ENCODE data around the gene GDF2.

The GDF2 gene

DNA sequence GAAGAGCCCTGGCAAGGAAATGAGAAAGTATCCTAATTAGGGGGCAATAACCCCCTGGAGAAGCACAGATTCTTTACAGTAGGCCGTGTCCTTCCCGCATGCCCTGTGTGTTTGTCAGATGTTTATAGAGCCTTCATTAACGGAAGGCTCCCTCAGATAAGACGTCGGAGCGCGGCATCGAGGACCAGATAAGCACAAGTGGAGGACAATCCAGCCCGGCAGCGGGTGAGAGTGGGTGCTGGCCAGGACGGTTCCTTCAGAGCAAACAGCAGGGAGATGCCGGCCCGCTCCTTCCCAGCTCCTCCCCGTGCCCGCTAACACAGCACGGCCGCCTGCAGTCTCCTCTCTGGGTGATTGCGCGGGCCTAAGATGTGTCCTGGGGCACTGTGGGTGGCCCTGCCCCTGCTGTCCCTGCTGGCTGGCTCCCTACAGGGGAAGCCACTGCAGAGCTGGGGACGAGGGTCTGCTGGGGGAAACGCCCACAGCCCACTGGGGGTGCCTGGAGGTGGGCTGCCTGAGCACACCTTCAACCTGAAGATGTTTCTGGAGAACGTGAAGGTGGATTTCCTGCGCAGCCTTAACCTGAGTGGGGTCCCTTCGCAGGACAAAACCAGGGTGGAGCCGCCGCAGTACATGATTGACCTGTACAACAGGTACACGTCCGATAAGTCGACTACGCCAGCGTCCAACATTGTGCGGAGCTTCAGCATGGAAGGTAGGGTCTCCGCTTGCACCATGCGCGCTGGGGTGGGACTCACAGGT is at the start of gene GDF2:
TSS of gene GDF2 (plus strand) at position 155 of the 762 bp plus-strand sequence. CDS start at position 370, 215 bp downstream.
- DNase-seq, result no peak

DNA sequence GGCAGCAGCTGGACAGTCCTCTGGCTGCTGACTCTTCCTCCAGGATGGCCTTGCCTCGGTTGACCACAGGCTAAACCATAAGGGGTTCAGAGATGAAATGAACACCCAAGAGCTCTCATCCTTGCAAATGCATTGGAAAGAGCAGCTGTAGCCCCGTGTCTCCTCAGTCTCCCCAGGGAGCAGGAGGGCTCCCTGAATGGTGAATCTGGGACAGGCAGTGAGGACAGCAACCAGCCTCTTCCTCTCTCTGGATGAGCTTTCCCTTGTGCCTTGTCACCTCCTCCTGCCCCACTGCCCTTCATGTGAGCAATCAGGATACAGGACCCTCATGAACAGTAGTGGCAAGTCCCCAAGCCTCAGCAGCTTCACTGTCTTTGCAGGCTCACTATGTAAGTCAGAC is 46.2 kb upstream of the GDF2 start:
- no peak for DNase-seq

DNA sequence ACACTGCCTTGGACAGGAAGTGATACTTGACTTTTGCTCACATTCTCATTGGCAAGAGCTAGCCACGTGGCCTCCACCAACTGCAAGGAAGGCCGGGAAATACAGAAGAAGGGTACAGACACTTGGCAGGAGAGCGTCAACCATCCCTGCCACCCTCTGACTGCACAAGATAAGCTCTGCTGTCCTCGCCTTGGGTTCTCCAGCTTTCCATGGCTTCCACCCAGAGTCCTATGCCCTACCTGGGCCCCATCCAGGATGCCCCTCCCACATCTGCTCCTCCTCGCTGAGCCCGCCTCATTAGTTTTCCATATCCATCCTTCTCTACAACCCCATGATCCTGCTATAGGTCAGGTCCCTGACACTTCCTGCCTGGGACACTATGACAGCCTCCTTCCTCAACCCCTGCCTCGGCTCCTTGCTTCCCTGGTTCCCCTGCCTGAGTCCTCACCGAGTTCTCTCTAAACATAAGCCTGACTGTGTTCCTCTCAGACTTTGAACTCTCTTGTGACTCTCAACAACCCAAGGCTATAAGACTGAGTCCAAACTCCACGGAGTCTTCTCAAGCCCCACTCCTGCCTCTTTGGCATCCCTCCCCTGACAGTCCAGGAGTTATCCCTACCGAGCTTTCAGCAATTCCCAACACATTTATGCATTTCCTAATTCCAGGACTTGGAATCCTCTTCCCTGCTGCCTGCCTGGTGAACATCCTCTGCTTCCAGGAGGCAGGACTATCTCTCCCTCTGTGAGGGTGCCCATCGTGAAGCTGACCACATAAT is 45.5 kb upstream of the GDF2 start:
- no peak for DNase-seq

- no peak for DNase-seq
Measured at GRCh38 chr10:47277352-47278151, 44.7 kb upstream of the GDF2 start.

- DNase-seq, result no peak
Measured at GRCh38 chr10:47278152-47278473, 44.1 kb upstream of the GDF2 start.

- DNase-seq, result no peak
Measured at GRCh38 chr10:47278720-47279119, 43.5 kb upstream of the GDF2 start.

DNA sequence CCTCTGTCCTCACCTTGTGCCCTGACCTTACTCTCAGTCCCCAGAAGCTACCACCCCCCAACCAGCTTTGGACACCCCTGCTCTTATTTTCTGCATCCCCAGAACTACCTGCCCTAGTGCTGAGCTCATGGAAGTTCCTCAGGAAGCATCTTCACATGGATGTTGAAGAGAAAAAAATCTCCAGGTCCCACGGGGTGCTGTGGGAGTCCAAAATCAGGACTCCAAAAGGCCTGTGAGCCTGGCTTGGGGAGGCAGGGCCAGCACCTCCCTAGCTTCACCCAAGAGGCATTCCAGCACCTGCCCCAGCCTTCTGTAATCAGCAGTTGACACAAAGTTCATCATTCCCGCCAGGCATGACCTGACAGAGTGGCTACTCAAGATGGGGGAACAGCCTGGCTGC is 43.0 kb upstream of the GDF2 start:
- DNase-seq, result no peak

GRCh38 chr10:47282005-47282656 is 40.1 kb upstream of the GDF2 start:
- no peak for DNase-seq

- DNase-seq, result no peak
Measured at GRCh38 chr10:47282657-47283018, 39.6 kb upstream of the GDF2 start.

- DNase-seq, result no peak
Measured at GRCh38 chr10:47283101-47283630, 39.1 kb upstream of the GDF2 start.

DNA sequence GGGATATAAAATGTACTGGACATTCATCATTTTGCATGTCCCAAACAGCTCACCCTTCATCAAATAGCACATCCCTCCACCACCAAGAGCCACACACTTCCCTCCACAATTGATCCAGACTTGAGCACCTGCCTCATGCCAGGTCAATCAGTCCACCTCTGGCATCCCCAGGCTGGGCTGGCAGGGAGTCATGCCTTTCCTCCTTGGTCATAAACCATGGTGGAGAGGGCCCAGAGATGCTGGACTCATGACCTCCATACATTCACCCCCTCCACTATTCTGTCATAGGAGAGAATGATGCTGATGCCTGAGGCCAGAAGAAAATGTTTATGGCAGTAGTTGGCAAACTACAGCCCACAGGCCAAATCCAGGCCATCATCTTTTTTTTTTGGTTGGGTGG is 38.4 kb upstream of the GDF2 start:
- DNase-seq, result no peak

GRCh38 chr10:47285381-47286115 is 36.7 kb upstream of the GDF2 start:
- no peak for DNase-seq

DNA sequence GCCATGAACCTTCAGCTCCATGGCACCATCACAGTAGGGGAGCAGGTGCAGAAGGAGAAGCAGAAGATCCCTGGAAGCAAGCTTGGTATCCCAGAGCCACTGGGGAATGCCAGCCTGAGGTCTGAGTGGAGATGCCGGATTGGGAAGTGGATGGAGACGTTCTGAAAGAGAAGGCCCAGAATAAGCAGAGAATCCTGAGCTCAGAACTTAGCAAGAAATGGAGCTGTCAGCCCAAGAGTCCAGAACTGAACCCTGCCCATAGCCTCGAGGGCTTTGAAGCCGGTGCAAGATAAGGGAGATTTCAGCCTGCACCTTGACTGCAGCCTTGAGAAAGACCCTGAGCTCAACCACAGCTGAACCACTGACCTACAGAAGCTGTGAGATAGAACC is 36.1 kb upstream of the GDF2 start:
- DNase-seq, result no peak

- no peak for DNase-seq
Measured at GRCh38 chr10:47286591-47287315, 35.5 kb upstream of the GDF2 start.

DNA sequence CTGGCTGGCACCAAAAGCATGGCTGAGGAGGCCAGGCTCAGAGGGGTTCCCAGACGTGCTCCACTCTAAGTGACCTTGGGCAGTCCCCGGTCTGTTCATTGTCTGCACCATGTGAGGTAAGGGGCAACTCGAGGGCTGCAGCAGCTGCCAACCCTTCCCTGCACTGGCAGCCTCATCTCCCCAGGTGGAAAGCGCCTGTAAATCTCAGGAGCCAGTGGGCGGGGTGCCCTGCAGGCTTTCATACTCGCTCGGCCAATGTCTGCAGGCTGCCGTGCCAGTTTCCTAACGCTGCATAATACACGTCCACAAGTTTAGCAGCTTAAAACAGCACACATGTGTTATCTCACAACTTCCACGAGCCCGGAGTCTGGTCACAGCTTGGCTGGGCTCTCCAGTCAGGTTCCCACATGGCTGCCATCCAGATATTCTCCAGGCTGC is 34.9 kb upstream of the GDF2 start:
- DNase-seq, result no peak

DNA sequence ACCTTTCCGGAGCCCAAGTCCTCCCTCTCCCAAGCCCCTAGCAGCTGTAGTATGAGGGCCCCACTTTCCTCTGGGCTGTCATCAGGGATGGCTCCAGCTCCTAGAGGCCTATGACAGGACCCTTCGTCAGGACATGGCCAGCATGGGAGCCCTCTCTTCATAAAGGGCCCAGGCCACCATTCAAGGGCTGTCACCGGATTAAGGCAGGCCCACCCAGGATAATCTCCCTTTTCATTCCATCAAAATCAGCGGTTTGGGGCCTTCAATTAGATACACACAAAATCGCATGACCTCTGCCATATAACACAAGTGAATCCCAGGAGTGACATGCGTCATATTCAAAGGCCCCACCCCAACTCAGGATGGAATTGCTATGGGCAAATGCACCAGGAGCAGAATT is 34.4 kb upstream of the GDF2 start:
- DNase-seq, result no peak

DNA sequence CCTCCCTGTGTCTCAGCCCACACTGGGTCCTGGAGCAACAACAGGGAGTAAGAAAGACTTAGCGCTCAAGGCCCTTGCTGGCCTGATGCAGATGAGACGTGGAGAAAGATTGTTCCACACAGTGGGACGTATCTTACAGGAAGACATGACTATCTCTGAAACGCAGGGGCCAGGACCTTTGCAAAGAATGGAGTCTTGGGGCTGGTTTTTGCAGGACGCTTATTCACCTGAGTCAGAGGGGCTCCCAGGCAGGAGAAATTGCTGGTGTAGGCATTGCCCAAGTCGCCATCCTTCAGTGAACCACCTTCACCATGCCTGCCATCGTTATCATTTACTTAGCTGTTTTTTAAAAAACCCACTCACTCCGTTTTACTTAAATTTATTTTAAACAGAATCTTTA is 34.0 kb upstream of the GDF2 start:
- DNase-seq, result no peak

DNA sequence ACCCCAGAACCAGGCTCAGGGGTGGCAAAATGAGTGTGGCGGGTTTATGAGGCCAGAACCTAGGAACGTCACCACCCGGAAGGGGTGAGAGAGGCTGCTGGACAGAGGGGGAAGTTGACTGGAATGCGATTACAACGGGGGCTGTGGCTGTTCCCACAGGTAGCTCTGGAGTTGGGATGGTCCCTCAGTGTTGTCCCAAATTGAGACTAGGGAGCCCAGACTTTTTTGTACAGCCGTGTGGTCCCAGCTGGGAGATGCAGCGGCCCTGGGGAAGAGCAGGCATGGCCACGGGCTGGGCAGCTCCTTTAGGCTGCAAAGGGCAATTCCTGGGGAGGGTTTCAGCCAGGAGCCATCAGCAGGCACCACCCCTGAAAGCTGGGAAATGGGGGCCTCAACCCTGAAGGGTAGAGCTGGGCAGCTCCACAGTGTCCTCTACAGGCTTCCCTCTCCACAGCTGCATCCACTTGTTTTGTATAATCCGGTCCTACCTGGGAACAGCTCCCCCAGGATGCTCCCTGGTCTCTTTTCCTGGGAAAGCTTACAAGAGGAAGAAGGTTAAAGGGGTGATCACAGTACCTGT is 33.2 kb upstream of the GDF2 start:
- DNase-seq, result no peak

DNA sequence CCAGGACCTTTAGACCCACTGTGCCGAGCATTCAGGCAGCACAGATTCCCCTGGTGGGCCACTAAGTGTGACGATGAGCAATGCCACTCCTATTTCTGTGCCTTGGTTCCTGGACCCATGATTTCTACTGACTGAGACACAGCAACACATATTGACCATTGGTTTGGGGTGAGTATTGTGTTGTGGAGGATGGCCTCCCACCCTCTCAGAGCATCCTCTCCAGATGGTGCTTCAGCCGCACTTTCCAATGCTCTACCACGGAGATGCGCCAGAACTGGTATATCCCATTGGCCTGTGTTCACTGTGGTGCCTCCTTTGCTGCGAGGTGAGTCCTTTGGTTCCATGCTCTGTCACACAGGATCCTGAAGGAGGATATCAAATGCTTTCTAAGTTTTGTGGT is 32.3 kb upstream of the GDF2 start:
- no peak for DNase-seq

GRCh38 chr10:47290338-47290737 is 31.9 kb upstream of the GDF2 start:
- DNase-seq, result no peak

DNA sequence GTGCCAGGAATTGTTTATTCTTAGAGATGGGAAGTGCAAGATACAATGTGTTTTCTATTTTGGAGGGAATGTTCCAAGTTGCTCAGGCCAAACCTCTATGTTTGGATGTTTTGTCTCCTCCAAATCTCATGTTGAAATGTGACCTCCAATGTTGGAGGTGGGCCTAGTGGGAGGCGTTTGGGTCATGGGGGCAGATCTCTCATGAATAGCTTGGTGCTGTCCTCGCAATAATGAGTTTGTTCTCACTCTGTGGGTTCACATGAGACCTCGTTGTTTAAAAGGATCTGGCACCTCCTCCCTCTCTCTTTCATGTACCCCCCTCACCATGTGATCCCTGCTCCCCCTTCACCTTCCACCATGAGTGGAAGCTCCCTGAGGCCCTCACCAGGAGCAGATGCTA is 30.6 kb upstream of the GDF2 start:
- no peak for DNase-seq

Data from NCI-H187 (cell line).